Activated CD8-positive, alpha-beta memory T cell treated with anti-CD3 and anti-CD28 coated beads for 36 hours (primary cell): ENCODE measurements around the gene INPP5E. TPM values are rescaled to one million over a fixed set of nuclear protein-coding genes. Genes with fewer than 3 reads are reported as not detected.

Experiments used
- CTCF ChIA-PET: fragments of 350-600 bp; sonication (Branson Sonifier 250); formaldehyde crosslinking; loops from one replicate; lab custom pipeline; 2021; ENCODE audit warnings: antibody characterized with exemption; lab: Charles Lee
- POLR2A ChIA-PET: fragments of 350-600 bp; sonication (Branson Sonifier 250); formaldehyde crosslinking; loops from one replicate; lab custom pipeline; 2021; ENCODE audit warnings: antibody characterized with exemption; lab: Charles Lee
- total RNA-seq, 2 experiments: library from RNA; stranded (reverse); gene quantifications; one replicate each; pipeline ENCODE4 v1.2.3, GENCODE V29; 2021

INPP5E gene
- total RNA-seq = 10 to 100 TPM; 15.9 to 16.5 TPM

GRCh38 chr9:136439481-136440408 is at the start of gene INPP5E:
Gene INPP5E, minus strand, starts transcription at chr9:136439845. Its CDS starts 426 bp downstream, at chr9:136439419.
- ChIA-PET POLR2A (interaction anchor here (0.7 to 1.3 kb wide), 2 partner anchors 15 to 172 kb away, joined by 5 read pairs; no protein-coding TSS in a partner anchor), CTCF (interaction anchor here (1.5 to 1.6 kb wide), 2 partner anchors 28 to 45 kb away, joined by 3 to 4 read pairs; no protein-coding TSS in a partner anchor)

GRCh38 chr9:136488247-136489214 is 48.9 kb upstream of the INPP5E start:
- POLR2A ChIA-PET = interaction anchor here (0.6 kb wide), 1 partner anchor 97 kb away, joined by 4 read pairs; no protein-coding TSS in a partner anchor
- CTCF ChIA-PET = interaction anchor here (0.6 to 6.3 kb wide), 26 partner anchors 14 to 1028 kb away, joined by 3 to 55 read pairs (median 4); no protein-coding TSS in a partner anchor

GRCh38 chr9:136487672-136488071 is 48.0 kb upstream of the INPP5E start:
- POLR2A ChIA-PET = no interaction called here
- CTCF ChIA-PET = interaction anchor here (0.8 to 6.3 kb wide), 21 partner anchors 15 to 215 kb away, joined by 3 to 55 read pairs (median 4); no protein-coding TSS in a partner anchor

- CTCF ChIA-PET = interaction anchor here (0.6 to 6.3 kb wide), 16 partner anchors 9 to 177 kb away, joined by 3 to 55 read pairs (median 10); no protein-coding TSS in a partner anchor
- POLR2A ChIA-PET = no interaction called here
Measured at GRCh38 chr9:136486823-136487620, 47.4 kb upstream of the INPP5E start.

- ChIA-PET CTCF (interaction anchor here (0.6 to 6.3 kb wide), 14 partner anchors 9 to 236 kb away, joined by 3 to 55 read pairs (median 7); no protein-coding TSS in a partner anchor), POLR2A (interaction anchor here (0.9 kb wide), 1 partner anchor 83 kb away, joined by 3 read pairs; no protein-coding TSS in a partner anchor)
Measured at GRCh38 chr9:136486131-136486530, 46.5 kb upstream of the INPP5E start.

GRCh38 chr9:136485049-136486045 is 45.7 kb upstream of the INPP5E start:
- POLR2A ChIA-PET = interaction anchor here (0.9 kb wide), 1 partner anchor 82 kb away, joined by 3 read pairs; no protein-coding TSS in a partner anchor
- CTCF ChIA-PET = interaction anchor here (0.6 to 6.3 kb wide), 21 partner anchors 8 to 237 kb away, joined by 3 to 55 read pairs (median 5); no protein-coding TSS in a partner anchor

GRCh38 chr9:136484153-136485048 is 44.8 kb upstream of the INPP5E start:
- CTCF ChIA-PET = interaction anchor here (0.8 to 6.3 kb wide), 16 partner anchors 10 to 210 kb away, joined by 3 to 55 read pairs (median 7); no protein-coding TSS in a partner anchor
- POLR2A ChIA-PET = interaction anchor here (0.6 to 1.4 kb wide), 2 partner anchors 48 to 54 kb away, joined by 3 to 5 read pairs; no protein-coding TSS in a partner anchor

- POLR2A ChIA-PET = interaction anchor here (0.6 to 1.4 kb wide), 2 partner anchors 49 to 55 kb away, joined by 3 to 5 read pairs; no protein-coding TSS in a partner anchor
- CTCF ChIA-PET = interaction anchor here (1.6 to 4.0 kb wide), 6 partner anchors 55 to 211 kb away, joined by 7 to 27 read pairs (median 10); no protein-coding TSS in a partner anchor
Measured at GRCh38 chr9:136483589-136484152, 44.0 kb upstream of the INPP5E start.

GRCh38 chr9:136482793-136483588 is 43.3 kb upstream of the INPP5E start, which contains the start of gene SEC16A:
Gene SEC16A, minus strand, starts transcription at chr9:136483040. Its CDS starts 5,425 bp downstream, at chr9:136477615.
- ChIA-PET POLR2A (interaction anchor here (0.6 to 1.4 kb wide), 2 partner anchors 50 to 56 kb away, joined by 3 to 5 read pairs; no protein-coding TSS in a partner anchor), CTCF (interaction anchor here (2.9 to 4.0 kb wide), 3 partner anchors 56 to 189 kb away, joined by 12 to 27 read pairs (median 20); no protein-coding TSS in a partner anchor)

GRCh38 chr9:136482046-136482792 is 42.6 kb upstream of the INPP5E start:
- ChIA-PET POLR2A (no interaction called here), CTCF (no interaction called here)

- ChIA-PET POLR2A (no interaction called here), CTCF (no interaction called here)
Measured at GRCh38 chr9:136481558-136481957, 41.9 kb upstream of the INPP5E start.

GRCh38 chr9:136476369-136477150 is 36.9 kb upstream of the INPP5E start:
- POLR2A ChIA-PET = no interaction called here
- CTCF ChIA-PET = no interaction called here
